Neural progenitor cell (in vitro differentiated cells): ENCODE data around the gene SLC9C1.

Source experiments
- EZH2 ChIP-seq: fragments of 200-600 bp; sonication (generic); IDR thresholded peaks from 2 replicates; pipeline ENCODE4 v1.6.1; 2017; ENCODE audit warnings: antibody characterized with exemption, mild to moderate bottlenecking, moderate library complexity
- TF ChIP-seq, protein P1 (sequence below): fragments of 200-600 bp; sonication (generic); IDR thresholded peaks from 2 replicates; pipeline ENCODE4 v1.5.1; 2017; ENCODE audit warnings: antibody characterized with exemption, mild to moderate bottlenecking

DNA sequence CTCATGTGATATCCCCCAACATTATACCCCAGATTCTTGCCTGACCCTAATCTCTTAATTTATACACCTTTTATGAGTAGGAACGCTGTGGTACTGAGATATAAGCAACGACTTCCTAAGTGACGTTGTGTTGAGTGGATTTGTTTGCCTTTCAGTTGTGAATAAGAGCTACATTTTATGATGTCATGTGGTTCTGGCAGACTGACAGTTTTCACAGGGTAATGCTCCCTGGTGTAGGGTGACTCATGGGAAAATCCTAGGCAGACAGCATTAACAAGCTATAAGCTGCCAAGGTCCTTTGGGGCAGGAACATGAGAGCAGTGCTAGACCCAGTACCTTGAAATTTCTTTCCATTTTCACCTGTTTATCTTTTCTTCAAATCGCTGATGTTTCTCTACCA lies 196.6 kb downstream of the SLC9C1 start:
- TF ChIP-seq, protein P1, sequence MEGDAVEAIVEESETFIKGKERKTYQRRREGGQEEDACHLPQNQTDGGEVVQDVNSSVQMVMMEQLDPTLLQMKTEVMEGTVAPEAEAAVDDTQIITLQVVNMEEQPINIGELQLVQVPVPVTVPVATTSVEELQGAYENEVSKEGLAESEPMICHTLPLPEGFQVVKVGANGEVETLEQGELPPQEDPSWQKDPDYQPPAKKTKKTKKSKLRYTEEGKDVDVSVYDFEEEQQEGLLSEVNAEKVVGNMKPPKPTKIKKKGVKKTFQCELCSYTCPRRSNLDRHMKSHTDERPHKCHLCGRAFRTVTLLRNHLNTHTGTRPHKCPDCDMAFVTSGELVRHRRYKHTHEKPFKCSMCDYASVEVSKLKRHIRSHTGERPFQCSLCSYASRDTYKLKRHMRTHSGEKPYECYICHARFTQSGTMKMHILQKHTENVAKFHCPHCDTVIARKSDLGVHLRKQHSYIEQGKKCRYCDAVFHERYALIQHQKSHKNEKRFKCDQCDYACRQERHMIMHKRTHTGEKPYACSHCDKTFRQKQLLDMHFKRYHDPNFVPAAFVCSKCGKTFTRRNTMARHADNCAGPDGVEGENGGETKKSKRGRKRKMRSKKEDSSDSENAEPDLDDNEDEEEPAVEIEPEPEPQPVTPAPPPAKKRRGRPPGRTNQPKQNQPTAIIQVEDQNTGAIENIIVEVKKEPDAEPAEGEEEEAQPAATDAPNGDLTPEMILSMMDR: no peak
- TF ChIP-seq EZH2: no peak
